B cell (primary cell): Measurements from ENCODE around the gene ATF6B. TPM values are rescaled to one million over a fixed set of nuclear protein-coding genes. Genes with fewer than 3 reads are reported as not detected.
"Not testable (repeated sequence)": the region's sequence is repeated elsewhere in the genome, so short reads cannot be mapped to it uniquely, and the experiment has no call there.

Experiments used
- ATAC-seq: fragments of 200-7000 bp; cut with Tn5 transposase; one replicate; pipeline ENCODE4 v1.10.0; 2021; ENCODE audit warnings: low read depth, mild to moderate bottlenecking, moderate number of reproducible peaks, moderate library complexity
- CTCF ChIA-PET: fragments of 350-600 bp; sonication (Branson Sonifier 250); formaldehyde crosslinking; loops from one replicate; lab custom pipeline; 2021; ENCODE audit warnings: antibody characterized with exemption, inconsistent platforms; lab: Charles Lee
- POLR2A ChIA-PET: fragments of 350-600 bp; sonication (Branson Sonifier 250); formaldehyde crosslinking; loops from one replicate; lab custom pipeline; 2021; ENCODE audit warnings: antibody characterized with exemption; lab: Charles Lee
- DNase-seq: peaks from one replicate; pipeline ENCODE4 v3.0.0; 2013
- H2AFZ ChIP-seq: 2 replicates; pipeline ENCODE4 v1.6.1; 2012; ENCODE audit warnings: mild to moderate bottlenecking, low read depth, low read length; ENCODE audit not compliant: insufficient read depth, poor library complexity, severe bottlenecking
- H3K27ac ChIP-seq, 2 donors: 1 replicate in 1 of 2; 2 replicates in 1 of 2; pipeline ENCODE4 v1.5.1; 2012 to 2013; ENCODE audit warnings: low read length in 2 of 2, mild to moderate bottlenecking in 2 of 2, moderate library complexity in 1 of 2
- H3K27me3 ChIP-seq, 4 experiments: fragments of 200-600 bp in 1 of 4; sonication (generic) in 1 of 4; replicated peaks in 1 of 4; 1 replicate in 2 of 4; 2 replicates in 2 of 4; pipeline versions ENCODE4 v1.6.1 to v1.7.0; 2013 to 2016; ENCODE audit warnings: low read length in 3 of 4, mild to moderate bottlenecking in 2 of 4, mixed read lengths in 1 of 4, moderate library complexity in 1 of 4; ENCODE audit not compliant: insufficient read depth in 4 of 4, control insufficient read depth in 3 of 4; ENCODE audit errors: control extremely low read depth in 1 of 4
- H3K36me3 ChIP-seq, 2 experiments: replicated peaks in 1 of 2; 1 replicate in 1 of 2; 2 replicates in 1 of 2; pipeline versions ENCODE4 v1.6.1 to v1.7.1; 2013; ENCODE audit warnings: low read length in 1 of 2; ENCODE audit not compliant: insufficient read depth in 2 of 2, control insufficient read depth in 1 of 2; ENCODE audit errors: control extremely low read depth in 1 of 2, extremely low read depth in 1 of 2
- H3K4me1 ChIP-seq, 2 donors: fragments of 200-600 bp in 1 of 2; sonication (generic) in 1 of 2; 1 replicate in 1 of 2; 2 replicates in 1 of 2; pipeline versions ENCODE4 v1.5.1 to v1.6.1; 2013 to 2017; ENCODE audit warnings: low read length in 2 of 2; ENCODE audit not compliant: control insufficient read depth in 2 of 2, insufficient read depth in 2 of 2
- H3K4me2 ChIP-seq: replicated peaks from 2 replicates; pipeline ENCODE3; 2012; ENCODE audit warnings: mild to moderate bottlenecking, low read depth, low read length; ENCODE audit not compliant: poor library complexity, severe bottlenecking
- H3K4me3 ChIP-seq, 5 experiments: fragments of 200-600 bp in 1 of 5; sonication (generic) in 1 of 5; 1 replicate in 3 of 5; 2 replicates in 2 of 5; pipeline versions ENCODE4 v1.5.1 to v1.7.0; 2011 to 2016; ENCODE audit warnings: low read length in 4 of 5, mild to moderate bottlenecking in 4 of 5, low read depth in 2 of 5, control low read depth in 1 of 5, moderate library complexity in 1 of 5; ENCODE audit not compliant: insufficient read depth in 1 of 5; ENCODE audit errors: control extremely low read depth in 1 of 5, extremely low read depth in 1 of 5
- H3K79me2 ChIP-seq: fragments of 200-600 bp; sonication (generic); one replicate; pipeline ENCODE4 v1.6.0; 2016; ENCODE audit warnings: low read length; ENCODE audit not compliant: control insufficient read depth, insufficient read depth
- H3K9ac ChIP-seq: fragments of 200-600 bp; sonication (generic); 2 replicates; pipeline ENCODE4 v1.6.1; 2017; ENCODE audit warnings: mild to moderate bottlenecking, low read length, moderate library complexity
- H3K9me3 ChIP-seq, 3 donors: one replicate each; pipeline versions ENCODE4 v1.6.1 to v1.7.1; 2013; ENCODE audit warnings: low read length in 2 of 3; ENCODE audit not compliant: control insufficient read depth in 2 of 3, insufficient read depth in 1 of 3; ENCODE audit errors: control extremely low read depth in 1 of 3
- H4K20me1 ChIP-seq: 2 replicates; pipeline ENCODE4 v1.6.0; 2012; ENCODE audit warnings: mild to moderate bottlenecking, low read length; ENCODE audit not compliant: insufficient read depth, control insufficient read depth, poor library complexity, severe bottlenecking
- H3K27ac Mint-ChIP-seq: one replicate; pipeline ENCODE4 v1.8.0; 2021; ENCODE audit warnings: mixed read lengths
- H3K27me3 Mint-ChIP-seq: one replicate; pipeline ENCODE4 v1.8.0; 2021; ENCODE audit warnings: mixed read lengths
- H3K4me1 Mint-ChIP-seq: one replicate; pipeline ENCODE4 v1.8.0; 2021; ENCODE audit warnings: mixed read lengths
- H3K4me3 Mint-ChIP-seq: one replicate; pipeline ENCODE4 v1.8.0; 2021; ENCODE audit warnings: mixed read lengths
- H3K9me3 Mint-ChIP-seq: one replicate; pipeline ENCODE4 v1.8.0; 2022; ENCODE audit warnings: mixed read lengths; ENCODE audit not compliant: insufficient read depth
- CTCF ChIP-seq: fragments of 200-600 bp; IDR thresholded peaks from one replicate; pipeline ENCODE4 v1.8.0; 2022; ENCODE audit warnings: antibody characterized with exemption, mild to moderate bottlenecking
- EZH2 ChIP-seq: IDR thresholded peaks from 2 replicates; pipeline ENCODE4 v1.6.1; 2012; ENCODE audit warnings: borderline replicate concordance, low read depth, mild to moderate bottlenecking, moderate library complexity, low read length; ENCODE audit not compliant: insufficient read depth, poor library complexity, severe bottlenecking
- WGBS: methylation state at CpG from one replicate; pipeline ENCODE4 v1.1.5; 2013; ENCODE audit warnings: missing lambda C conversion rate; ENCODE audit not compliant: insufficient coverage; 5-methylcytosine and 5-hydroxymethylcytosine counted together
- intact Hi-C: fragments of 100-400 bp; cut with micrococcal nuclease; formaldehyde crosslinking; loops from one replicate; pipeline ENCODE4 v1.10.0; 2022
- polyA plus RNA-seq: library from polyadenylated mRNA; depleted of rRNA; stranded (reverse); fragments of >200 nt; gene quantifications from 2 replicates; pipeline ENCODE4 v1.2.3, GENCODE V29; 2012
- total RNA-seq, 2 donors: library from RNA; stranded (reverse); fragments of 120-200 nt in 1 of 2; gene quantifications; 1 replicate in 1 of 2; 2 replicates in 1 of 2; pipeline versions ENCODE4 v1.2.3 to v1.2.4, GENCODE V29; 2013 to 2022

ATF6B gene
- total and polyA plus RNA-seq, 2 donors (not counting 1 experiment from before 2014, with no cell fraction given), result 180 to 201 TPM

- ChIA-PET CTCF (interaction anchor here (2.1 kb wide), 1 partner anchor 14 kb away, joined by 4 read pairs; no protein-coding TSS in a partner anchor), POLR2A (no interaction called here)
- no peaks in the 10 kb centered on the region for H4K20me1 ChIP-seq
- peaks cover 0 to 42% (median 13%) of the 10 kb centered on the region in 4 experiments for H3K27me3 ChIP-seq
- Mint-ChIP-seq H3K27me3 (peaks cover 47% of the 10 kb centered on the region), H3K27ac (no peak overlapping the region), H3K4me1 (peaks cover 11% of the 10 kb centered on the region), H3K9me3 (no peaks in the 10 kb centered on the region), H3K4me3 (no peak overlapping the region)
- ATAC-seq (no peak), DNase-seq (no peak)
- H3K79me2 ChIP-seq, result no peaks in the 10 kb centered on the region
- no peak overlapping the region for H3K9ac ChIP-seq
- intact Hi-C loops, result no loop called here
- no peak overlapping the region for H3K4me3 ChIP-seq
- H3K4me1 ChIP-seq, result peaks cover 13 to 15% of the 10 kb centered on the region in 2 donors
- no peak overlapping the region for H3K27ac ChIP-seq
- no peaks in the 10 kb centered on the region for H3K36me3 ChIP-seq
- 94% methylated on average over 3 of the region's 4 CpGs for WGBS
- H3K9me3 ChIP-seq, result peaks cover 0 to 4% (median 2%) of the 10 kb centered on the region in 3 donors
- TF ChIP-seq EZH2 (no peak), CTCF (no peak)
- H3K4me2 ChIP-seq, result no peak overlapping the region
- no peak overlapping the region for H2AFZ ChIP-seq
These were observed 22.6 kb downstream of the ATF6B start for GRCh38 chr6:32105433-32105832.

GRCh38 chr6:32102255-32102654, 25.8 kb downstream of the ATF6B start:
- H3K36me3 ChIP-seq, result no peaks in the 10 kb centered on the region
- no peak overlapping the region for H3K4me3 Mint-ChIP-seq
- H3K4me1 ChIP-seq, result peaks cover 0 to under 1% of the 10 kb centered on the region in 2 donors
- no peak overlapping the region for H2AFZ ChIP-seq
- H3K9ac ChIP-seq, result no peak overlapping the region
- intact Hi-C loops, result no loop called here
- no peak for DNase-seq
- no peak overlapping the region for H3K27ac Mint-ChIP-seq
- H3K27me3 Mint-ChIP-seq, result peaks cover 54% of the 10 kb centered on the region
- H3K27me3 ChIP-seq, result peaks cover 0 to 38% (median 12%) of the 10 kb centered on the region in 4 experiments
- no peaks in the 10 kb centered on the region for H4K20me1 ChIP-seq
- no peaks in the 10 kb centered on the region for H3K4me1 Mint-ChIP-seq
- H3K9me3 Mint-ChIP-seq, result no peaks in the 10 kb centered on the region
- no peak overlapping the region for H3K4me3 ChIP-seq
- ChIA-PET CTCF (no interaction called here), POLR2A (no interaction called here)
- H3K79me2 ChIP-seq, result no peaks in the 10 kb centered on the region
- no peak for TF ChIP-seq CTCF
- no peak overlapping the region for H3K27ac ChIP-seq
- H3K4me2 ChIP-seq, result no peak overlapping the region
- peaks cover 0 to 4% (median 2%) of the 10 kb centered on the region in 3 donors for H3K9me3 ChIP-seq
- WGBS, result 100% methylated on average over 1 of the region's 3 CpGs
- no peak for ATAC-seq

- H3K27me3 Mint-ChIP-seq, result peaks cover 50% of the 10 kb centered on the region
- intact Hi-C loops, H3K9ac ChIP-seq, DNase-seq, H3K4me2 ChIP-seq, H4K20me1 ChIP-seq, H3K79me2 ChIP-seq, ATAC-seq, H3K9me3 ChIP-seq, H3K36me3 ChIP-seq, H3K9me3 Mint-ChIP-seq, H3K4me1 Mint-ChIP-seq, H3K27ac ChIP-seq, H3K27ac Mint-ChIP-seq, H2AFZ ChIP-seq, H3K4me3 ChIP-seq, H3K4me3 Mint-ChIP-seq: not testable (repeated sequence)
- CTCF ChIA-PET, result interaction anchor here (1.0 kb wide), 1 partner anchor 12 kb away, joined by 3 read pairs; no protein-coding TSS in a partner anchor
- WGBS, result 97% methylated on average over 4 of the region's 8 CpGs
- peaks cover 0 to 44% (median 12%) of the 10 kb centered on the region in 4 experiments for H3K27me3 ChIP-seq
- peaks cover 0 to 16% of the 10 kb centered on the region in 2 donors for H3K4me1 ChIP-seq
- POLR2A ChIA-PET, result interaction anchor here (0.6 to 0.9 kb wide), 3 partner anchors 13 to 805 kb away, joined by 3 to 4 read pairs (median 3); no protein-coding TSS in a partner anchor
These were observed 27.8 kb downstream of the ATF6B start for GRCh38 chr6:32100251-32100650.
